KG1 (cell line): ENCODE measurements around the gene DNAL4.

Source experiments
- DNase-seq: peaks from one replicate; lab custom pipeline; 2025; lab: John Stamatoyannopoulos, UW

Gene DNAL4

GRCh38 chr22:38740116-38740723, 53.7 kb downstream of the DNAL4 start:
- no peak for DNase-seq

- no peak for DNase-seq
Measured at GRCh38 chr22:38739300-38740055, 54.5 kb downstream of the DNAL4 start.

- DNase-seq, result no peak
Measured at GRCh38 chr22:38738475-38739070, 55.4 kb downstream of the DNAL4 start.

DNA sequence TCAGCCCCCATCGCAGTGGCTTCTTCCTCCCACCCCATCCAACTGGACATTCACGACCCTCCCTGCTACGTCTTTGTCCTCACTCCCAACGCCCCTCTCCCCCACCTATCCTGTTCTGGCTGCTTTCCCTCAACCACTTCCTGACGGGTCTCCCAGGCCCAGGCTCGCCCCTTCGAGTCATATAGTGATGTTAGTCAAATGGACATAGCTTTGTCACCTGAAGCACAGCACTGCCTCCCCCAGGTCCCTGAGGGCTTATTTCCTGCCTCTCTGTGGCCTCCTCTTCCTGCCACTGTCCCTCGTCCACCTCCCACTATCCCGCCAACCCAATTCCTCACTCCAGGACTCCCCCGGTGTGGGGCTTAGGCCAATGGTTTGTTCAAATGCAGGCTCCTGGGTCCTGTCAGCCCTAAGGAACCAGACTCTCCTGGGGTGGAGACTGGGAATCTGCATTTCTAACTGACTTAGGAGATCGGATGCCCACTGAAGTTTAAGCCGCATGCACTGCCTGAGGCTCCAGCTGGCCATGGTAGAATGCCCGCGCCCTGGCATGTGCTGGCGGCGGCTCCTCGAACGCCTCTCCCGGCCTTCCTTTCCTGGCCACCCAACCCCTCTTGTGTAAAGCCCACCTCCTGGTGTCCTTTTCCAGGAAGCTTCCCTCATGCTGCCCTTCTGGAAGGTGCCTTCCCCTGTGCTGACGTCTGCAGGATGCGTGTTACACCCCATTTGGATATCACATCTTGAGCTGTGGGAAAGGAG, 56.5 kb downstream of the DNAL4 start:
- DNase-seq, result no peak

GRCh38 chr22:38736257-38736570, 57.7 kb downstream of the DNAL4 start:
- DNase-seq, result no peak

DNA sequence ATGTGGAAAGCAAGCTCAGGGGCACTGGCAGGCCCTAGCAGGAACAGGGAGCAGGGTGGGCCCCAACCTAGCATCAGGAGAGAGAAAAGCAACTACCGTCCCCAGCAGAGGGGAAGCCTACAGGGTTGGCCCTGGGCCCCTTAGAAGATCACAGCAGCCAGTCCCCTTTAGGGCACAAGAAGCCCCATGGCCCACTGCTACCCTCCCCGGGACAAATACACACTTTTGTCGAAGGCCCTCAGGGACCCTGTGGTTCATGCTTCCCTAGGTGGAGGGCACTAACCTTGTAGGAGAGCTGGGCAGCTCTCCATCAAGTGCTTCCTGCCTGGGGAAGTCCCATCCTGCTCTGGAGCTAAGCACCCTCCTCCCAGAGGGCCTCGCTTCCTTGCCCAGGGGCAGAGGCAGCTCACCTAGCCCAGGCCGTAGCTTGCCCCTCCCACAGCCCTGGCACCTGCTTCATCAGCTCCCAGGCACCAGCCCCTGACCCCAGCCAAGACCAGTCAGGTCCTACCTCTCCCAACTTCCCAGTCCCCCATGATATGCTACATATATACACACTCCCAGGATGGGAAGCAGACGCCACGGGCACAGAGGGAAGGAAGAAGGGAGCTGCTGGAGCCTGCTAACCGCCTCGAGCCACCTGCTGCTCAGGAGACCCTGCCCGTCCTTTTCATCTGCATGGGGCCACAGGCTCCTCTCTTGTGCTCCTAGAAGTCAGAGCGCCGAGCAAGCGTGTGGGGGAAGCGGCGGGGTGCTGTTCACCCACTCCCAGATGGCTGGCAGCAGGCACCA, 58.3 kb downstream of the DNAL4 start:
- DNase-seq, result no peak

GRCh38 chr22:38735126-38735464, 58.8 kb downstream of the DNAL4 start:
- no peak for DNase-seq

DNA sequence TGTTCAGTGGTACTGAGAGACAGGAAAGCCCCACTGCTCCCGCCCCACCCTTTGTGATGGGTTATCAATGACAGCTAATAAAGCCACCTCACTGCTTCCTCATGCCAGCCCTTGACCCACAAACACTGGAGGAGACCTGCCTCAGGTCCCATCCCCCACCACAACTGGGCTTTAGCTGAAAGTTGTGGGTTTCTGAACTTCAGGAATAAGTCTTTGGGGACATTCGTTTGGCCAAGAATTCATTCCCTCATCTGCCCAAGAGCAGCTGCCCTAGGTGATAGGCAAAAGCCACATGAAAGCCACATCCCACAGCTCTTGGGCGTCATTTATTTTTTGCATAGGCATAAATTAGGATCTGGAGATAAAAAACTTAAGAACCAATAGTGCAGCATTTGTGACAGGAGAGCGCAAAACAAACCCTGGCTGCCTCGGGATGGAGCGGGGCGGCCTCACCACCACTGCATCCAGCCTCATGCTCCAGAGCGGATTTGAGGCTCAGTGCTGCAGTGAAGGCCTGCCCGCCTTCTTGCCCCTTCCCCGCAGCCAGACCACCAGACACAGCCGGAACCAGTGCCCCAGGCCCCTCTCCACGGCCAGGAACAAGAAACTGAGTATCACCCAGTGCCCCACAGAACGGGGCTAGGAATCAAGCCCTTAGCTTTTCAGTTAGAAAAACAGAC, 59.4 kb downstream of the DNAL4 start:
- DNase-seq, result no peak

DNA sequence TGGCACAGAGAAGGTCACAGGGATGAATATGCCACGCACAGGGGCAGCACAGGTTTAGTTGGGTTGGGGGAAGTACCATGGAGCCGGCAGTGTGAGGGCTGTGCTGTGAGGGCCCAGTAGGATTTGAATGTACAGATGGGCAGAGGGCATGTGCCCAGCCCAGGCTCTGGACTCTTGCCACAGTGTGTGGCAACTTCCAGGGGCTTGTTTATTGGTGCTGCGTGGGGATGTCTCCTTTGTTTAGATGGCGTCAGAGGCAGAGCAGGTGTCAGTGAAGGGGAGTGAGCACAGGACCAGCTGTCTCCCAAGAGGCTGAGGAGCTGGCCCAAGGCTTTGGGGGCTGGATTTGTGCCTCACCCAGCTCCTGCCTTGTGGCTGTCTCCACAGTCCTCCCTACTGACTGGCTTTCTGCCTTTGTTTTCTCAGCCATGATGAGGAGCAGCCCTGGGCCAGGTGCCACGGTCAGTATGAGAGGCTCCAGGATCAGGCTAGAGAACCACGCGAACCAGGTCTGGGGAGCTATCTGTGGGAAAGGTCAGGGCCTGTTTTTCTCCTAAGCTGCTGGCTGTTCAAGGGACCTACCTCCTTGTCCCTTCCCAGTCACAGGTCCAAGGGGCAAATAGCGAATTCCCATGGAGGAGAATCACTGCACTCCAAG, 60.1 kb downstream of the DNAL4 start:
- DNase-seq, result no peak

DNA sequence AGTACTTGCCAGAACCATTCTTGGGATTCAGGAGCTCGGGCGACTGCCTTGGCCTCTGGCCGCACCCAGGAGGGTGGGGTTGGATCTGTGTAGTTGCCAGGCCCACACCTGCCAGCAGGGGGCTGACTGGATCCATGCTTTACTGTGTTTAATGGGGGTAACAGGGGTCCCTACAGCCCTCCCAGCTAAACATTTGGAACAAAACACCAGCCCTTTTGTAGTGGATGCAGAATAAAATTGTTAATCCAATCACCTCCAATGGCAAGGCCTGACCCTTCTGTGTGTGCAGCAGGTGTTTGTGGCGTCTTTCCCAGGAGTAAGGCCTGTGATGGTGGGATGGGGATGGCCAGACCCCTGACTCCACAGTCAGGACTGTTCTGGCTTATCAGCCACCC, 60.6 kb downstream of the DNAL4 start:
- DNase-seq, result no peak

- no peak for DNase-seq
Measured at GRCh38 chr22:38732251-38732815, 61.6 kb downstream of the DNAL4 start.

DNA sequence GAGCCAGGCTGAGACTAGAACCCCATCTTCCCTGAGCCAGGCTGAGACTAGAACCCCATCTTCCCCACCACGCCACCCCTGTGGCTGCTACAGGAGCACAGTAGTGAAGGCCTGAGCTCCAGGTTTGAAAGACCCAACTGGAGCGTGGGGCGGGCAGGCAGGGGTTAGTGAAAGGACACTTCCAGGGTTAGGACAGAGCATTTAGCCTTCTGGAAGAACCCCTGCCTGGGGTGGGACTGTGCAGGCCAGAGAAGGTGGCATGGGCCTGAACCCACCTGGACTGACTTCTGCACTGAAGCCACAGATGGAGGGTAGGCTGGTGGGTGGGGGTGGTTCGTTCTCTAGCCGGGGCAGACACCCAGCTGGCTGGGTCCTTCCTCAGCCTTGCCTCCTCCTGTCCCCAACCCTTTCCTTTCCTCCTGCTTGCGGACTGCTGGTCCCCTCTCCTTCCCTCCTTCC, 62.2 kb downstream of the DNAL4 start:
- DNase-seq, result no peak

- DNase-seq, result no peak
Measured at GRCh38 chr22:38730411-38730871, 63.5 kb downstream of the DNAL4 start.

- DNase-seq, result no peak
Measured at GRCh38 chr22:38729946-38730345, 64.0 kb downstream of the DNAL4 start.

- DNase-seq, result no peak
Measured at GRCh38 chr22:38728871-38729796, 64.8 kb downstream of the DNAL4 start.
